Keratinocyte (primary cell): ENCODE measurements around the gene TSC22D2.

ENCODE experiments used
- CTCF ChIP-seq, 3 experiments: IDR thresholded peaks in 1 of 3; conservative IDR thresholded peaks in 1 of 3; optimal IDR thresholded peaks in 1 of 3; 2 replicates in 2 of 3; 3 replicates in 1 of 3; pipeline versions ENCODE3 to v1.5.1; 2011; ENCODE audit warnings: low read length in 3 of 3, mild to moderate bottlenecking in 3 of 3, moderate library complexity in 2 of 3, control low read depth in 1 of 3, inconsistent platforms in 1 of 3; ENCODE audit not compliant: insufficient read depth in 2 of 3; ENCODE audit errors: extremely low read depth in 1 of 3
- EZH2 ChIP-seq: IDR thresholded peaks from one replicate; pipeline ENCODE4 v1.6.1; 2012; ENCODE audit warnings: inconsistent platforms, mild to moderate bottlenecking, low read length, moderate library complexity

DNA sequence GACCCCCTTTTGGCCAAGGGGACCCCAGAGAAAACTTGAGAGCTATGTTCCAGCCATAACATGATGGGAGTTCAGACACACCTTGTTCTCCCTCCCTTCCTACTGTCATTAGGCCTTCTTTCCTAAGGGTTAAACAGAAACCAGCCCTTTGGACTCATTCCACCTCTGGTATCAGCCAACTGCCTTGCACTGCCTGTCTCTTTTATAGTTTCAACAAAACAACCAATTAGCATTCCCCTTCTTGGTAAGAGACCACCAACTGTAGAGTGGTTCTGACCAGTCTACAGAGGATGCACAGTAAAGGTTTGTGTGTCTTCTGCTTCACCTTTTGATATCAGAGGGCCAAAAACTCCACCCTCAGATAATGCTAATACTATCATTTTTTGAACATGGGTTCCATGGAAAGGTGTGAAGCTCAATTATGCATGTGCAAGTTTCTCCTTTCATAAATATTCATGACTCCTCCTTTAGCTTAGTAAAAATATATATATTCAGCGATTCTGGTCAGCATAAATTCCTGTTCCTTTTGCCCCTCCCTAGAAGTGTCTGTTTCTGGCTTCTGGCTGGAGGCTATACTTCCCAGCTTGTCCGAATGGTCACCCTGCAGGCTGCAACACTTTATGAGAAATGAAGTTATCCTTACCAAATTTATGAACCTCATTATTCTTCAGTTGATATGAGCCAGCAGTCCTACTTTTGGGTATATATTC lies 82.3 kb downstream of the TSC22D2 start:
- TF ChIP-seq CTCF (optimal IDR thresholded peaks at IDR 0.05 in 1 of 3, IDR thresholded peaks at IDR 0.05 in 1 of 3, conservative IDR thresholded peaks at IDR 0.05 in 1 of 3; ENCODE audit: extremely low read depth in 1 of 3, insufficient read depth in 2 of 3, low read length in 3 of 3) (no peak), EZH2 (no peak)
